H9 (cell line): ENCODE measurements around the gene PCDH17. TPM values are rescaled to one million over a fixed set of nuclear protein-coding genes. Genes with fewer than 3 reads are reported as not detected.

Source experiments
- DNase-seq: peaks from one replicate; pipeline ENCODE4 v3.0.0-alpha.2; 2017
- H2AFZ ChIP-seq: one replicate; pipeline ENCODE4 v1.6.1; 2013; ENCODE audit warnings: mild to moderate bottlenecking, low read length, control low read depth, moderate library complexity
- H2AK5ac ChIP-seq: 2 replicates; pipeline ENCODE4 v1.6.1; 2013; ENCODE audit warnings: low read length, control low read depth, mixed read lengths; ENCODE audit not compliant: insufficient read length
- H2BK120ac ChIP-seq: one replicate; pipeline ENCODE4 v1.6.1; 2013; ENCODE audit warnings: low read depth, mild to moderate bottlenecking, low read length, control low read depth, inconsistent platforms; ENCODE audit not compliant: poor library complexity, severe bottlenecking
- H2BK12ac ChIP-seq: 2 replicates; pipeline ENCODE4 v1.6.1; 2013; ENCODE audit warnings: low read length, control low read depth, mixed read lengths, low read depth; ENCODE audit not compliant: insufficient read length
- H2BK15ac ChIP-seq: 2 replicates; pipeline ENCODE4 v1.6.1; 2013; ENCODE audit warnings: low read depth, low read length, control low read depth
- H2BK20ac ChIP-seq: one replicate; pipeline ENCODE4 v1.6.1; 2013; ENCODE audit warnings: low read depth, mild to moderate bottlenecking, low read length, control low read depth, inconsistent platforms; ENCODE audit not compliant: poor library complexity, severe bottlenecking
- H2BK5ac ChIP-seq: 2 replicates; pipeline ENCODE4 v1.6.1; 2013; ENCODE audit warnings: low read length, control low read depth, mixed read lengths; ENCODE audit not compliant: insufficient read length
- H3K14ac ChIP-seq: 2 replicates; pipeline ENCODE4 v1.6.1; 2013; ENCODE audit warnings: low read length, control low read depth; ENCODE audit not compliant: insufficient read depth
- H3K18ac ChIP-seq: 2 replicates; pipeline ENCODE4 v1.6.1; 2013; ENCODE audit warnings: low read depth, mild to moderate bottlenecking, mixed read lengths, low read length, control low read depth; ENCODE audit not compliant: insufficient read length
- H3K23ac ChIP-seq: 2 replicates; pipeline ENCODE4 v1.6.1; 2013; ENCODE audit warnings: low read length, control low read depth, mixed read lengths, low read depth; ENCODE audit not compliant: insufficient read length
- H3K23me2 ChIP-seq: 2 replicates; pipeline ENCODE4 v1.6.1; 2013; ENCODE audit warnings: low read depth, mild to moderate bottlenecking, mixed read lengths, low read length, control low read depth; ENCODE audit not compliant: insufficient read length, poor library complexity, severe bottlenecking
- H3K27ac ChIP-seq: 2 replicates; pipeline ENCODE4 v1.5.1; 2013; ENCODE audit warnings: low read length, control low read depth, mixed read lengths, low read depth; ENCODE audit not compliant: insufficient read length
- H3K27me3 ChIP-seq: 2 replicates; pipeline ENCODE4 v1.6.1; 2013; ENCODE audit warnings: low read length, control low read depth, inconsistent platforms; ENCODE audit not compliant: insufficient read depth
- H3K4ac ChIP-seq: 2 replicates; pipeline ENCODE4 v1.6.1; 2013; ENCODE audit warnings: low read depth, mild to moderate bottlenecking, control low read depth, inconsistent platforms, low read length, moderate library complexity
- H3K4me1 ChIP-seq: 2 replicates; pipeline ENCODE4 v1.6.1; 2013; ENCODE audit warnings: low read length, control low read depth, inconsistent platforms; ENCODE audit not compliant: insufficient read depth
- H3K4me2 ChIP-seq: 2 replicates; pipeline ENCODE4 v1.6.1; 2013; ENCODE audit warnings: low read length, control low read depth, mixed read lengths; ENCODE audit not compliant: insufficient read length, insufficient read depth
- H3K56ac ChIP-seq: 2 replicates; pipeline ENCODE4 v1.6.1; 2013; ENCODE audit warnings: low read depth, mild to moderate bottlenecking, mixed read lengths, low read length, control low read depth; ENCODE audit not compliant: insufficient read length
- H3K79me1 ChIP-seq: 2 replicates; pipeline ENCODE4 v1.6.1; 2013; ENCODE audit warnings: low read depth, mild to moderate bottlenecking, moderate library complexity, low read length, control low read depth, inconsistent platforms; ENCODE audit not compliant: insufficient read depth, poor library complexity, severe bottlenecking
- H3K79me2 ChIP-seq: 2 replicates; pipeline ENCODE4 v1.6.1; 2013; ENCODE audit warnings: low read length, control low read depth, inconsistent platforms; ENCODE audit not compliant: insufficient read depth
- H3K9ac ChIP-seq: 2 replicates; pipeline ENCODE4 v1.6.1; 2013; ENCODE audit warnings: low read length, control low read depth, mixed read lengths; ENCODE audit not compliant: insufficient read length; ENCODE audit errors: extremely low read depth
- H3K9me3 ChIP-seq: one replicate; pipeline ENCODE4 v1.6.1; 2013; ENCODE audit warnings: low read depth, low read length, inconsistent platforms; ENCODE audit not compliant: control insufficient read depth
- H3T11ph ChIP-seq: one replicate; pipeline ENCODE4 v1.6.1; 2013; ENCODE audit warnings: mild to moderate bottlenecking, low read length, control low read depth, inconsistent platforms
- H4K20me1 ChIP-seq: one replicate; pipeline ENCODE4 v1.6.1; 2013; ENCODE audit not compliant: control insufficient read depth, insufficient read length, insufficient read depth
- H4K5ac ChIP-seq: 2 replicates; pipeline ENCODE4 v1.6.1; 2013; ENCODE audit warnings: low read depth, mild to moderate bottlenecking, mixed read lengths, low read length, control low read depth; ENCODE audit not compliant: insufficient read length
- H4K8ac ChIP-seq: replicated peaks from 2 replicates; pipeline ENCODE4 v1.6.1; 2013; ENCODE audit warnings: low read length, control low read depth, mixed read lengths, low read depth; ENCODE audit not compliant: insufficient read length
- H4K91ac ChIP-seq: 2 replicates; pipeline ENCODE4 v1.6.1; 2013; ENCODE audit warnings: low read depth, mild to moderate bottlenecking, moderate library complexity, mixed read lengths, low read length, control low read depth; ENCODE audit not compliant: insufficient read length
- H3K27ac Mint-ChIP-seq, 3 experiments: 2 replicates in 2 of 3; 3 replicates in 1 of 3; pipeline ENCODE4 v1.8.0; 2020 to 2021; ENCODE audit warnings: mixed read lengths in 3 of 3, mild to moderate bottlenecking in 1 of 3, moderate library complexity in 1 of 3
- H3K27me3 Mint-ChIP-seq: 2 replicates; pipeline ENCODE4 v1.8.0; 2021; ENCODE audit warnings: low read depth, mild to moderate bottlenecking, moderate library complexity, mixed read lengths
- H3K36me3 Mint-ChIP-seq, 3 experiments: 2 replicates in 2 of 3; 3 replicates in 1 of 3; pipeline ENCODE4 v1.8.0; 2020 to 2021; ENCODE audit warnings: low read depth in 3 of 3, mixed read lengths in 3 of 3; ENCODE audit not compliant: insufficient read depth in 1 of 3
- H3K4me1 Mint-ChIP-seq, 2 experiments: 2 replicates each; pipeline ENCODE4 v1.8.0; 2020; ENCODE audit warnings: mixed read lengths in 2 of 2
- H3K4me3 Mint-ChIP-seq, 2 experiments: 2 replicates in 1 of 2; 3 replicates in 1 of 2; pipeline ENCODE4 v1.8.0; 2020 to 2021; ENCODE audit warnings: mild to moderate bottlenecking in 2 of 2, mixed read lengths in 2 of 2, moderate library complexity in 1 of 2
- H3K9me3 Mint-ChIP-seq, 2 experiments: 2 replicates in 1 of 2; 3 replicates in 1 of 2; pipeline ENCODE4 v1.8.0; 2020; ENCODE audit warnings: mild to moderate bottlenecking in 2 of 2, mixed read lengths in 2 of 2, moderate library complexity in 1 of 2
- WGBS: extraction: QIAGEN DNeasy Blood & Tissue Kit; methylation state at CpG from one replicate; pipeline ENCODE4 v1.1.7; 2013; ENCODE audit warnings: missing lambda C conversion rate, low lambda C conversion rate, mixed read lengths; ENCODE audit not compliant: insufficient read length; ENCODE audit errors: extremely low coverage; 5-methylcytosine and 5-hydroxymethylcytosine counted together
- total RNA-seq: library from RNA; stranded (reverse); gene quantifications from 2 replicates; pipeline ENCODE4 v1.2.1, GENCODE V29; 2021
- TF ChIP-seq, protein P1 (sequence below): fragments of 200-600 bp; sonication (generic); conservative IDR thresholded peaks from 3 replicates; pipeline ENCODE4 v1.8.0; 2021; ENCODE audit warnings: antibody characterized with exemption, mild to moderate bottlenecking

Gene PCDH17
- total RNA-seq, 1 experiment from 2014 or later: 0.52 TPM

DNA sequence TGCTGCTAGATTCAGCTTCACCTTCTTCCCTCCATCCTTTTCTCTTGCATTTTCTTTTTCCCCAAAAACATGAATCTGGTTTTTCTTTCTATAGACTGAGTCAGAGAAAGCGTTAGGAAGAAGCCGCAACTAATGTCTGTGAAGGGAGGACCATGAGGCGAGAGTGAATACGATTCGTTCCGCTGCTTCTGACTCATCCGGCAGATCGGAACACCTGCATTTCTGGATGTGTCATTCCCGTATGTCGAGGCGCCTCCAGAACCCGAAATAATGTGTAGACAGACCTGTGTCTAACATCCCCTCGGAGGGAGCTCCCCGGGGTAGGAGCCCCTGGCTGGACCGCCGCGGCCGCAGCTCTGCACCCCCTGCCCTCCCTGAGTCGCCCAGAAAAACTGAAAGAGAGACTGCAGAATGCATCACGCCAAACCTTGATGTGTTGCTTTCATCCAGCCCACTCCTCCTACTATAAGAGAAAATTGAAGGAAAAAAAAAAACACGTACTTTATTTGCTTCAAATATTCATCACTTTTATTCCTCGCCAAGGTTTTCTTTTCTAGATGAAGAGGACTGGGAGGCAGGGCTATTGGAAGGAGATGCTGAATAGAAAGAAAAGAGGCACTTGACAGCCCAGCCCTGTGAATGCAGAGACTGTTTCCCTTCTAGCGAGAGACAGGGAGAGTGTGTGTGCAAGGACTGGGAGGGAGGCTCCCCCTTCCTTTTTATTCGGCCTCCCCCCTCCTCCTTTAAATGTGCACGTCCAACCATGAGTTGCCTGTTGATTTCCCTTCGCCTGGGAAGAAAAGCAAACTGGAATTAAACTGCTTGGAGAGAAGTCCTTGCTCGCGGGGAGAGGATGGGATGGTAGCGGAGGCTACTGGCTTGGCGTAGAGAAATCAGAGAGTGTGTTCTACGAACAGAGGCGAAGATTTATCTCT lies 616 bp upstream of the PCDH17 start:
- H4K5ac ChIP-seq: no peak overlapping the region
- no peaks in the 10 kb centered on the region for H4K20me1 ChIP-seq
- H4K8ac ChIP-seq: no peak overlapping the region
- H3K14ac ChIP-seq: no peak overlapping the region
- no peak overlapping the region for H4K91ac ChIP-seq
- H2BK12ac ChIP-seq: no peak overlapping the region
- H3K27me3 Mint-ChIP-seq: peaks cover 84% of the 10 kb centered on the region
- H3K9me3 Mint-ChIP-seq: peaks cover 4 to 15% of the 10 kb centered on the region in 2 experiments; a peak in 4 of 5 replicates
- TF ChIP-seq, protein P1, sequence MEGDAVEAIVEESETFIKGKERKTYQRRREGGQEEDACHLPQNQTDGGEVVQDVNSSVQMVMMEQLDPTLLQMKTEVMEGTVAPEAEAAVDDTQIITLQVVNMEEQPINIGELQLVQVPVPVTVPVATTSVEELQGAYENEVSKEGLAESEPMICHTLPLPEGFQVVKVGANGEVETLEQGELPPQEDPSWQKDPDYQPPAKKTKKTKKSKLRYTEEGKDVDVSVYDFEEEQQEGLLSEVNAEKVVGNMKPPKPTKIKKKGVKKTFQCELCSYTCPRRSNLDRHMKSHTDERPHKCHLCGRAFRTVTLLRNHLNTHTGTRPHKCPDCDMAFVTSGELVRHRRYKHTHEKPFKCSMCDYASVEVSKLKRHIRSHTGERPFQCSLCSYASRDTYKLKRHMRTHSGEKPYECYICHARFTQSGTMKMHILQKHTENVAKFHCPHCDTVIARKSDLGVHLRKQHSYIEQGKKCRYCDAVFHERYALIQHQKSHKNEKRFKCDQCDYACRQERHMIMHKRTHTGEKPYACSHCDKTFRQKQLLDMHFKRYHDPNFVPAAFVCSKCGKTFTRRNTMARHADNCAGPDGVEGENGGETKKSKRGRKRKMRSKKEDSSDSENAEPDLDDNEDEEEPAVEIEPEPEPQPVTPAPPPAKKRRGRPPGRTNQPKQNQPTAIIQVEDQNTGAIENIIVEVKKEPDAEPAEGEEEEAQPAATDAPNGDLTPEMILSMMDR: no peak
- peaks cover 54% of the 10 kb centered on the region; the same call in 1 of the 2 replicates for H3K27me3 ChIP-seq
- H3K23me2 ChIP-seq: peaks cover 40% of the 10 kb centered on the region
- H3K4me1 ChIP-seq: no peaks in the 10 kb centered on the region
- no peak overlapping the region for H3K56ac ChIP-seq
- peaks cover 30 to 40% of the 10 kb centered on the region in 2 experiments for H3K4me1 Mint-ChIP-seq
- no peak overlapping the region for H3K23ac ChIP-seq
- peaks cover 0 to 17% (median 0%) of the 10 kb centered on the region in 3 experiments; a peak in 3 of 7 replicates for H3K36me3 Mint-ChIP-seq
- DNase-seq: peak; percentile 35
- H3K27ac ChIP-seq: no peak overlapping the region
- no CpG with 5 or more reads among the region's 32 CpGs for WGBS
- no peak overlapping the region for H2BK15ac ChIP-seq
- no peak overlapping the region for H2AFZ ChIP-seq
- H3K4me2 ChIP-seq: peak overlapping the region; percentile 99
- no peak overlapping the region for H3T11ph ChIP-seq
- no peaks in the 10 kb centered on the region for H3K79me2 ChIP-seq
- H3K4me3 Mint-ChIP-seq: peak overlapping the region; percentile 79 to 95
- H3K4ac ChIP-seq: no peak overlapping the region
- no peaks in the 10 kb centered on the region for H3K9me3 ChIP-seq
- no peak overlapping the region for H3K9ac ChIP-seq
- H3K79me1 ChIP-seq: no peaks in the 10 kb centered on the region
- H3K27ac Mint-ChIP-seq: no peak overlapping the region
- no peak overlapping the region for H2AK5ac ChIP-seq
- H2BK20ac ChIP-seq: no peak overlapping the region
- no peak overlapping the region for H3K18ac ChIP-seq
- H2BK120ac ChIP-seq: no peak overlapping the region
- H2BK5ac ChIP-seq: no peak overlapping the region
